Measurements from ENCODE around the gene FOXK1. TPM values are rescaled to one million over a fixed set of nuclear protein-coding genes. Genes with fewer than 3 reads are reported as not detected.
A peak's percentile ranks its signal among the peaks of the same experiment; 100 is the strongest.

Gene FOXK1
- total and polyA plus RNA-seq, 9 donors = 5.8 to 43.9 (median 32.6) TPM

- DNase-seq = no peak
- 72 to 79% (median 78%) methylated on average over 9 of the region's 9 CpGs for WGBS, 3 donors
- H3K4me3 ChIP-seq = no peak overlapping the region
- H3K9me3 ChIP-seq = no peaks in the 10 kb centered on the region
- H3K27me3 ChIP-seq = no peaks in the 10 kb centered on the region
- intact Hi-C loops (cut with DNase I) = loop anchor here in 2 of 4 donors (5.0 to 10.0 kb wide), 3 partner anchors 92 to 1803 kb away; partner anchors contain the start of gene RADIL (in 1 of the 2)
- H3K36me3 ChIP-seq = no peaks in the 10 kb centered on the region
- peaks cover 1% of the 10 kb centered on the region for H3K4me1 ChIP-seq (ENCODE audit: insufficient read depth)
- TF ChIP-seq EP300 (IDR thresholded peaks at IDR 0.05) = no peak
- no peak for TF ChIP-seq POLR2A (IDR thresholded peaks at IDR 0.05)
- no peak for TF ChIP-seq CTCF (IDR thresholded peaks at IDR 0.05)
- H3K27ac ChIP-seq = no peak overlapping the region
Observed at GRCh38 chr7:4790078-4790465, 108.0 kb downstream of the FOXK1 start.

- Histone ChIP-seq H3K9me3 (no peaks in the 10 kb centered on the region), H3K27me3 (no peaks in the 10 kb centered on the region), H3K4me1 (ENCODE audit: insufficient read depth) (peaks cover 1% of the 10 kb centered on the region), H3K36me3 (no peaks in the 10 kb centered on the region), H3K27ac (no peak overlapping the region), H3K4me3 (no peak overlapping the region)
- intact Hi-C loops (cut with DNase I) = loop anchor here in 2 of 4 donors (5.0 to 10.0 kb wide), 3 partner anchors 92 to 1803 kb away; partner anchors contain the start of gene RADIL (in 1 of the 2)
- TF ChIP-seq EP300 (IDR thresholded peaks at IDR 0.05) = no peak
- TF ChIP-seq POLR2A (IDR thresholded peaks at IDR 0.05) = no peak
- TF ChIP-seq CTCF (IDR thresholded peaks at IDR 0.05) = no peak
- DNase-seq = peak in 2 of 5 donors; percentile 23 to 43
- 89 to 91% (median 90%) methylated on average over 9 to 24 of the region's 24 CpGs for WGBS, 3 donors
Observed at GRCh38 chr7:4790516-4790991, 108.5 kb downstream of the FOXK1 start.

GRCh38 chr7:4791101-4791737 lies 109.1 kb downstream of the FOXK1 start:
- H3K27ac ChIP-seq = no peak overlapping the region

More at GRCh38 chr7:4791101-4791737, 109.1 kb downstream of the FOXK1 start:
- no peak overlapping the region for H3K4me3 ChIP-seq
- DNase-seq = peak in 2 of 5 donors; percentile 36 to 50
- H3K36me3 ChIP-seq = no peaks in the 10 kb centered on the region
- no peaks in the 10 kb centered on the region for H3K9me3 ChIP-seq
- TF ChIP-seq CTCF (IDR thresholded peaks at IDR 0.05) (no peak), EP300 (IDR thresholded peaks at IDR 0.05) (no peak), POLR2A (IDR thresholded peaks at IDR 0.05) (no peak)
- intact Hi-C loops (cut with DNase I) = loop anchor here in 2 of 4 donors (5.0 to 10.0 kb wide), 3 partner anchors 91 to 1804 kb away; partner anchors contain the start of gene RADIL (in 1 of the 2)
- 84 to 89% (median 86%) methylated on average over 19 to 25 of the region's 25 CpGs for WGBS, 3 donors
- H3K27me3 ChIP-seq = no peaks in the 10 kb centered on the region
- H3K4me1 ChIP-seq (ENCODE audit: insufficient read depth) = peaks cover 1% of the 10 kb centered on the region

Data from ovary (tissue), 9 donors.